ENCODE data around the gene MTOR. TPM values are rescaled to one million over a fixed set of nuclear protein-coding genes. Genes with fewer than 3 reads are reported as not detected.
A peak's percentile ranks its signal among the peaks of the same experiment; 100 is the strongest.

Gene MTOR
- total RNA-seq, 1 donor from 2014 or later: 31.9 TPM

GRCh38 chr1:11152755-11153154 lies 109.6 kb downstream of the MTOR start:
- no peak for DNase-seq (ENCODE audit: low read depth)
- no peak for TF ChIP-seq CTCF (IDR thresholded peaks at IDR 0.05; ENCODE audit: insufficient read depth, low read length, severe bottlenecking)
- Histone ChIP-seq H3K4me3 (ENCODE audit: low read depth, low read length) (no peak overlapping the region), H3K36me3 (ENCODE audit: control insufficient read depth, insufficient read depth, low read length) (peaks cover 10% of the 10 kb centered on the region), H3K27me3 (ENCODE audit: control insufficient read depth, insufficient read depth, low read length) (no peaks in the 10 kb centered on the region)
- FAIRE-seq: no peak

- Histone ChIP-seq H3K27me3 (ENCODE audit: control insufficient read depth, insufficient read depth, low read length) (no peaks in the 10 kb centered on the region), H3K36me3 (ENCODE audit: control insufficient read depth, insufficient read depth, low read length) (peaks cover 10% of the 10 kb centered on the region), H3K4me3 (ENCODE audit: low read depth, low read length) (no peak overlapping the region)
- DNase-seq (ENCODE audit: low read depth): no peak
- FAIRE-seq: no peak
- TF ChIP-seq CTCF (IDR thresholded peaks at IDR 0.05; ENCODE audit: insufficient read depth, low read length, severe bottlenecking): no peak
Observed at GRCh38 chr1:11151826-11152612, 110.3 kb downstream of the MTOR start.

DNA sequence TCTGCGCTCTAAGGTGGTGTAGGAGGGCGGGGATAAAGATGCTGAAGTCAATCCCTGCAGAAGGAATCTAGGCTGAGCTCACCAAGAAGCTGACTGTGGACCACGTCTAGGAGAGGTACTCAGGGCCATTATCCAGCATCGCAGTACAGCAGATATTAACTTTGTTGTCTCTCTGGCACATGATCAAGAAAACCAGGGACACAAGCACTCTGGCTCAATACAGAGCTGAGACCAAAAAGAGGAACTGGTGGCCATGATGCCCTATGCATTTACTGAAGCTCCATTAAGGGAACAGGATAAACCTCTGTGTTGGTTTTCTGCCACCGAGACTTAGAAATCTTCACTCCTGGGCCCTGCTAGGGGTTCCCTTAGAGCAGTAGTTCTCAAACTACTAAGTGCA lies 111.2 kb downstream of the MTOR start:
- H3K27me3 ChIP-seq (ENCODE audit: control insufficient read depth, insufficient read depth, low read length): no peaks in the 10 kb centered on the region
- H3K36me3 ChIP-seq (ENCODE audit: control insufficient read depth, insufficient read depth, low read length): peaks cover 8% of the 10 kb centered on the region
- no peak for TF ChIP-seq CTCF (IDR thresholded peaks at IDR 0.05; ENCODE audit: insufficient read depth, low read length, severe bottlenecking)
- no peak for FAIRE-seq
- no peak for DNase-seq (ENCODE audit: low read depth)
- H3K4me3 ChIP-seq (ENCODE audit: low read depth, low read length): no peak overlapping the region

DNA sequence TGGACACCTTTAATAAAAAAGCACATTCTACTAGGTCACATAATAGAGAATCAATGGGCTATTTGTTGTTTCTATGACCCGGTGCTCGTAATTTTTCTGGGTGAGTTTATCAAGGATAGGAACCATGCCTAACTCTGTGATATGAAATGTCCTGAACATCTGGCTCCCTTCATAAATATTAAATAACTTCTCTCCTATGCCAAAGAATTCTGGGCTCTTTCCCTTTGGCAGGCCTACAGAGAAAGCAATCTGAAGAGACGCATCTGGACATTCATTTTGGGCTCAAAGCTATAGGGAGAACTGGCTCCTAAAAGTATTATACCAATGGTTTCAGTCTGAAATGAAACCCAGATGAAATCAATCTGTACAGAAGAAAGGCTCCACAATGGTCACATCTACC lies 112.0 kb downstream of the MTOR start:
- TF ChIP-seq CTCF (IDR thresholded peaks at IDR 0.05; ENCODE audit: insufficient read depth, low read length, severe bottlenecking): no peak
- Histone ChIP-seq H3K36me3 (ENCODE audit: control insufficient read depth, insufficient read depth, low read length) (peaks cover 7% of the 10 kb centered on the region), H3K27me3 (ENCODE audit: control insufficient read depth, insufficient read depth, low read length) (no peaks in the 10 kb centered on the region), H3K4me3 (ENCODE audit: low read depth, low read length) (no peak overlapping the region)
- DNase-seq (ENCODE audit: low read depth) (no peak), FAIRE-seq (no peak)

DNA sequence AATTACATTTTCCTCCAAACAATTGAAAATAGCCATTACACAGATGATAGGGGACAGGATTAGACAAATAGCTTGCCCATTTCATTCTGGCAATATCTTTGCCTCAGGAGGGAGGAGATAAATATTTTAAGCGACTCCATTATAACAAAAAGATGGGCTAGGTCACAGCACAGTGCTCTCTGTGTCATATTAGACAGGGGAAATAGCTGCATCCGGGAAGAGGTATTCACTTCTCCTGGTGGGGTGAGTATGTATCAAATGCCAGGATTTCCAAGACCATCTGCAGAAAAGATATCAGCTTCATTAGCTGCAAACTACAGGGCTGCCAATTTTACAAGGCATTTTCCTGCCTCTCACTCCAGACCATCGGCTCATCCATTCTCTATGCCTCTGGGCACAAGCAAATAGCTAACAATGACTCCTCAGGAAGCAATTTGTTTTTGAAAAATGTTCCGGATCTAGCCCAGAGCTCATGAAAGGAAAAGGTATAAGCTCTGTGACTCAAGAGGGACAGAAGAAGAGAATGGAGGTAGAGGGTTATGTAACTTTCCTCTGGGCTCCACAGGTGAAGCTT lies 115.1 kb downstream of the MTOR start:
- TF ChIP-seq CTCF (IDR thresholded peaks at IDR 0.05; ENCODE audit: insufficient read depth, low read length, severe bottlenecking): no peak
- Histone ChIP-seq H3K4me3 (ENCODE audit: low read depth, low read length) (no peak overlapping the region), H3K36me3 (ENCODE audit: control insufficient read depth, insufficient read depth, low read length) (peaks cover 9% of the 10 kb centered on the region), H3K27me3 (ENCODE audit: control insufficient read depth, insufficient read depth, low read length) (no peaks in the 10 kb centered on the region)
- DNase-seq (ENCODE audit: low read depth) (peak; percentile 74), FAIRE-seq (no peak)
